ENCODE measurements around the gene HRK. TPM values are rescaled to one million over a fixed set of nuclear protein-coding genes. Genes with fewer than 3 reads are reported as not detected.

HRK gene
- total and polyA plus RNA-seq, 2 of the 8 experiments (the other 6 are each of a cell fraction or from before 2014, with no cell fraction given), result 1.6 to 2.7 TPM

GRCh38 chr12:116891019-116891418 is 9.8 kb upstream of the HRK start:
- Histone ChIP-seq H3K23me2 (ENCODE audit: low read depth, low read length) (no peaks in the 10 kb centered on the region), H2AK5ac (ENCODE audit: low read depth, low read length) (no peak overlapping the region), H3K36me3 (ENCODE audit: control insufficient read depth in 2 of 4, insufficient read depth in 4 of 4, low read length in 3 of 4) (no peaks in the 10 kb centered on the region), H4K20me1 (replicated peaks in 1 of 2; ENCODE audit: control insufficient read depth in 1 of 2, insufficient read depth in 2 of 2, low read length in 2 of 2) (no peaks in the 10 kb centered on the region), H3K9me3 (ENCODE audit: insufficient read depth in 2 of 2, low read depth in 1 of 2, low read length in 1 of 2) (no peaks in the 10 kb centered on the region; a peak in 1 of 4 replicates), H3K18ac (ENCODE audit: extremely low read depth, low read length) (no peak overlapping the region), H3K27ac (ENCODE audit: low read depth, low read length) (no peak overlapping the region), H2BK120ac (replicated peaks; ENCODE audit: low read depth, low read length) (no peak overlapping the region), H3K79me1 (ENCODE audit: low read depth, low read length) (no peaks in the 10 kb centered on the region), H4K5ac (ENCODE audit: insufficient read length, low read depth, low read length) (no peak overlapping the region), H2BK5ac (ENCODE audit: low read depth, low read length) (no peak overlapping the region), H3K4ac (replicated peaks; ENCODE audit: insufficient read length, low read depth, low read length) (no peak overlapping the region), H3K14ac (ENCODE audit: insufficient read length) (no peak overlapping the region), H2BK20ac (ENCODE audit: low read length) (no peak overlapping the region), H3K23ac (ENCODE audit: insufficient read length) (no peak overlapping the region), H3K4me3 (ENCODE audit: extremely low read depth in 1 of 4, insufficient read depth in 2 of 4, low read depth in 3 of 4, low read length in 4 of 4) (no peak overlapping the region), H3K27me3 (replicated peaks in 1 of 4; ENCODE audit: control insufficient read depth in 3 of 4, extremely low read depth in 1 of 4, insufficient read depth in 3 of 4, low read length in 3 of 4) (no peaks in the 10 kb centered on the region), H3K4me2 (ENCODE audit: insufficient read depth in 1 of 2, low read depth in 2 of 2, low read length in 2 of 2) (no peak overlapping the region), H2BK15ac (ENCODE audit: low read length) (no peak overlapping the region), H3K79me2 (ENCODE audit: control insufficient read depth in 1 of 2, insufficient read depth in 2 of 2, low read length in 2 of 2) (no peaks in the 10 kb centered on the region), H2BK12ac (ENCODE audit: low read depth, low read length) (no peak overlapping the region), H4K8ac (ENCODE audit: extremely low read depth, insufficient read depth, low read length) (no peak overlapping the region), H4K91ac (replicated peaks; ENCODE audit: insufficient read length, low read length) (no peak overlapping the region), H3K4me1 (replicated peaks in 1 of 4; ENCODE audit: control insufficient read depth in 3 of 4, insufficient read depth in 4 of 4, low read length in 3 of 4) (no peaks in the 10 kb centered on the region), H2AFZ (ENCODE audit: low read length) (no peak overlapping the region), H3K9ac (replicated peaks in 1 of 4; ENCODE audit: extremely low read depth in 1 of 4, low read depth in 3 of 4, low read length in 3 of 4) (no peak overlapping the region), H3K56ac (replicated peaks; ENCODE audit: insufficient read length, low read depth, low read length) (no peak overlapping the region)
- 93% methylated on average over 3 of the region's 3 CpGs; no CpG with 5 or more reads in 1 of the 2 experiments for WGBS, 2 experiments (ENCODE audit: extremely low coverage in 1 of 2, insufficient coverage in 1 of 2, insufficient read length in 1 of 2, insufficient replicate concordance in 2 of 2, low coverage in 1 of 2, low lambda C conversion rate in 2 of 2, missing lambda C conversion rate in 1 of 2)
- no peak for DNase-seq (ENCODE audit: low read depth in 1 of 2, low spot score in 2 of 2)
- no peak for FAIRE-seq
- POLR2A ChIA-PET (ENCODE audit: partially characterized antibody), result interaction anchor here (1.4 kb wide), 1 partner anchor 11 kb away, joined by 4 read pairs; the partner anchor contains the start of gene HRK
- CTCF ChIA-PET (ENCODE audit: partially characterized antibody), result interaction anchor here (1.2 to 2.5 kb wide), 3 partner anchors 8 to 28 kb away, joined by 3 to 6 read pairs (median 3); no protein-coding TSS in a partner anchor
- no peak for TF ChIP-seq ATF3 (IDR thresholded peaks at IDR 0.05; ENCODE audit: insufficient read depth, low read depth, low read length)
